Renal cortex interstitium (tissue), 15 donors: ENCODE data around the gene TTN. TPM values are rescaled to one million over a fixed set of nuclear protein-coding genes. Genes with fewer than 3 reads are reported as not detected.

Experiments
- DNase-seq, 11 donors: peaks; one replicate each; pipeline ENCODE4 v3.0.0-alpha.2; 2013; ENCODE audit warnings: low read depth in 9 of 11, low spot score in 4 of 11; ENCODE audit errors: extremely low read depth in 1 of 11
- long read RNA-seq, 16 experiments: transcript quantifications; one replicate each; lab custom pipeline, GENCODE V29; 2026
- polyA plus RNA-seq, 3 donors: library from polyadenylated mRNA; unstranded; fragments of 120-200 nt; gene quantifications; one replicate each; pipeline ENCODE4 v1.2.1, GENCODE V29; 2013; ENCODE audit not compliant: insufficient read length in 3 of 3

TTN gene
- 1 to 10 TPM in 2 of 3 donors, under 1 TPM in 1; 0.93 to 1.2 (median 1.2) TPM for polyA plus RNA-seq
- long read RNA-seq, donor 1: 0 reads
- long read RNA-seq, donor 2, partial matches to known transcripts: 8 of 8 reads
- long read RNA-seq, donor 2, other reads (novel, unspliced or antisense): 0 of 8 reads
- long read RNA-seq, donor 3: 0 reads
- long read RNA-seq, donor 4: 0 reads
- long read RNA-seq, donor 5: 0 reads
- long read RNA-seq, donor 6: 0 reads
- long read RNA-seq, donor 7: 0 reads
- long read RNA-seq, donor 8, partial matches to known transcripts: 12 of 12 reads
- long read RNA-seq, donor 8, other reads (novel, unspliced or antisense): 0 of 12 reads
- long read RNA-seq, donor 9: 0 reads
- long read RNA-seq, donor 10: 0 reads
- long read RNA-seq, donor 11: 0 reads
- long read RNA-seq, donor 12: 0 reads
- long read RNA-seq, donor 13: 0 reads
- long read RNA-seq, donor 14: 0 reads
- long read RNA-seq, donor 15: 0 reads
- long read RNA-seq, donor 16: 0 reads

DNA sequence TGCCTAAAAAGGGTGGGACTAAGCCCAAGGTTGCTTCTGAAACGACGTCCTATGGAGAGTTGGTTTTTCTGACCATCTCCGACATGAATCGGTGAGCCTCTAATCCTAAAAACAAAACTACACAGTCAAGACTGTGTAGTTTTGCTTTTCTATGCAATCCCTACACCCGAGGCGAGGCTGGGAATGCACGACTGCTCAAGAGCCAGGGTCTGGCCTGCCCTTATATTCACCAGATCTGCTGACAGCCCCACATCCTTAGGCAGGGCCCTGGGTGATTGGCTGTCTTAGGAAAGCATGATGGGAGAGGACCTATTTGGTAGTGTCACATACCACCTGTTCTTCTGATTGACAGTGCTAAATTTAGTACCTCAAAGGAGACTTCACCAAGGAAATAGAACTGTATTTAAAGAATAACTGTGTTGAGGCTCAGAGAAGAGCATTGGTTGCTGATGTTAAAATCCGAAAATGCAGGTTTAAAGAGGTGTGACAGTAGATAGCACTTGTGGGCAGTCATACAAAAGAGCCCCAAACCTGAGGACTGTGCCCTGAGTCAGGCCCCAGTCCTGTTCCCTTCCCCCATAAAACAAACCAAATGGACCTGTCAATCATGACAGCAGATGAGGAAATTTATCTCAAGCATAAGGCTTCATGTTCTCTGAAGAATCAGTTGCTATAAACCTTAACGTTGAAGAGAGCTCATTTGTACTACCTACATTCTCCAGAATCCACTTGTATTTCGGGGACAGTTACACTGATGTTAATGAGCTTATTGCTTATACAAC, at the start of gene TTN:
TSS of gene TTN (minus strand) at position 197 of the 782 bp plus-strand sequence. CDS start 2,781 bp downstream, outside the sequence.
- DNase-seq: no peak

DNA sequence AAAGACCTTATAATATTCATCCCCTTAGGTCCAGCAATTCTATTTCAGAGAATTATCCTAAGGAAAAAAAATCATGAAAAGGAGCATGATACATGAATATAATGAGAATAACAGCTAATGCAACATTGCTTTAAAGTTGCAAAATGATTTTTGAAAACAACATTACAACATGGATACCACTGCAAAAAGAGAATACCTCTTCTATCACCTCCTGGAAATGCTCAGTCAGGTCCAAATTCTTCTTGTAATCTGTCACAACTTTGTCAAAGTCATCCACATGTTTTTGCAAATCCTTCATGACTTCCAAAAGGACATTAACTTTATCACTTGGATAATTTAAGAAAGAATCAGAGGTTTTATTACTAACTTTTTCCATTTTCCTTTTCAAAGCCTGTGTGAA, 47.9 kb upstream of the TTN start:
- DNase-seq: no peak

GRCh38 chr2:178848335-178848734, 41.1 kb upstream of the TTN start:
- no peak for DNase-seq

- no peak for DNase-seq
These were observed 39.2 kb upstream of the TTN start for GRCh38 chr2:178846458-178846802.

DNA sequence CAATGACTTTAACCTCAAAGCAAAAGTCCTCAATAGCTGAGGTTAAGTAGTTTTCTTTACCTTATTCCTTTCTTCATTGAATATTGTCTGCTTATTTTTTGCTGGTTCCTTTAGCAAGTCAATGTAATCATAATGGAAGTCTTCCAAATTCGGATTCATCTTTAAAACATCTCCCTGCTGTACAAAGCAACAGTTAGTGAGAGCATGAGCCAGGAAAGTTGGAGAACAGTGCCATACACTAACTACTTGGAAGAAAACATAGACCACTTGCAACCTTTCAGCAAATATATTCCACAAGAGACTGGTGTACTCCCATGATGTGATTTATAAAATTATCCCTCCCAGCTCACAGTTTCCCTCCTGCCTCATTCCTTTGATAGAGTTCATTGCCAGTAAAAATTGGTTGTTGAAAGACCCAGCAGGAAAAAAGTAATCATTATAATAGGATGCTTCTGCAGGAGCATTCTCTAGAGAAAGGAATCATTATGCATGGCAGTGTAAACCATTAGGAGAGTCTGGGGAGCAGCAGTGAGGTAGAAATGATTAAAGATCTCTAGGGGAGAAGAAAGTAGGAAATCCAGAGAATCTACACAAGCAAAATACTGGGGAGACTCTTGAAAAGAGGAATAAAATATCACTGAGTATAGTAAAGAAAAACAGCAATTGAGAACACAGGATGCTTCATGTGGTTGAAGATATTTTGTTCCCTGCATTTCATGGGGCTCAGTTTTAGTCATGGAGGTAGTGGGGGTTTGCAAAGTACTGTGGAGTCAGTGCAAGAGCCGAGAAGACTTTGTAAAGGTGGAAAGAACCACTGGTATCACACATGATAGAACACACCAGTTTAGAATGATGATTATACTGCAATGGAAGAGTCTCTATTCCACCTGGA, 38.6 kb upstream of the TTN start:
- DNase-seq: no peak

DNA sequence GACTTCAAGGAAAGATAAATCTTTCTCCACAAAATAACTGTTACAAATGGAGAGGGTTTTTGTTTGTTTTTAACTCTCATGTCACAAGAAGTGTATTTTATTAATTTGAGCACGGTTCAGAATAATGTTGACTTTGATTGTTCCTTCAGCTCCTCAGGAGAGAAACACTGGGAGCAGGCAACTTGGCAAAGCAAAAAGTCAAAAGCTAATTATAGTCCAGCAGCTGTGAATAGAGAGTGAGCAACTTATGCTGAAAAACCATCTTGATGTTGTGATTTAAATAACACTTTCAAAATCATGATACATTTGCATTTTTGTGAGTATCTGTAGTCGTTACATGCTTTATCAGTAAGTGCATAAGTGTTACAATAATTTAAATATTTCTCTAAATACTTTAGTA, 37.5 kb upstream of the TTN start:
- no peak for DNase-seq

GRCh38 chr2:178844269-178844668, 37.0 kb upstream of the TTN start:
- no peak for DNase-seq

DNA sequence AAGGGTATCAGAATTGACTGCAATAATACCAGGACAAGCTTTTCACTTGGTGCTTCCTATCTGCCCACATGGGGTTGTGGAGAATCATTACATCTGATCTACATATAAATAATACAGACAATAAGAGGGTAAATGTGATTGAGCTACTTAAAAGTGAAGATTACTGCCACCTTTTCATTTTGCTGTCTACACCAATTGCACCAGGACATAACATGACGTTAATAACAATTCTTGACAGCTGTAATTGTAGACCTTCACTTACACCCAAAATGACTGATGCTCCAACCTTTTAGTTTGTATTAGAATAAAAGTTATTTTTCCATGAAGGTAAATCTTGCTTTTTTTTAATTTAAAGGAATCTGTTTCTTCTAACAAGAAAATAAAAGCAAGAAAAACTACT, 36.5 kb upstream of the TTN start:
- no peak for DNase-seq

DNA sequence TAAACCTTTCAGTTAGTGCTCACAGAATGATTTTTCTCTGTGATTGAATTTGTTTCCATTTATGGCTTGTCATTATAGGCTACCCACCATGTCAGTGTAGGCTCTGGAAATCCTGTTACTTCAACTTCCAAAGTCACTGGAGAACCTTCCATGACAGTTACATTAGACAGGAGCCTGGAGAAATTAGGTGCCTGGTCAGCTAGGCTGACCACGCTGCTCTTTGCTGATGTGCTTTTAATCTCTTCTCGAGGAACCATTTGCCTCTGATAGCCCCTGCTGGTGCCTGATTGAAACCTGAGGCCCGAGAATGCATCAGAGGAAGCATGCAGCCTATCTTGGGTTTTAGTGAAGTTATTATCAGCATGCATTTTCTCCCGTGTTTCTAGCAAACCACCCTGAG, 29.6 kb upstream of the TTN start:
- DNase-seq: no peak

DNA sequence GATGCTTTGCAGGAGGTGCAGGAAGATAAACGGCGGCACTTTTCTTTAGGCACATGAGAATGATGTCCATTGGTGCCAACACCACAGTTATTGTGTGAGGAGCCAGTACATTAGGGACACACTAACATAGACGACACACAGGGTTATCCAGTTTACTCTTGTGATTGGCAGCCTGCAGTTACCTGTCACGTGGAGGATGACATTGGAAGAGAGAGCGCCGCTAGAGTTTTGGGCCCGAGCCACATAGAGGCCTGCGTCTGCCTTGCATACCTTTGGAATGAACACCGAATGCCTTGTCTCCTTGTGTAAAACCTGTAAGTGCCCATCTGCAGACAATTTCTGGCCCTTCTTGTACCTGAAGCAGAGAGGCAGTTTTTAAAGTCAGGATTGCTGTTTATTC, 26.9 kb upstream of the TTN start:
- DNase-seq: no peak

DNA sequence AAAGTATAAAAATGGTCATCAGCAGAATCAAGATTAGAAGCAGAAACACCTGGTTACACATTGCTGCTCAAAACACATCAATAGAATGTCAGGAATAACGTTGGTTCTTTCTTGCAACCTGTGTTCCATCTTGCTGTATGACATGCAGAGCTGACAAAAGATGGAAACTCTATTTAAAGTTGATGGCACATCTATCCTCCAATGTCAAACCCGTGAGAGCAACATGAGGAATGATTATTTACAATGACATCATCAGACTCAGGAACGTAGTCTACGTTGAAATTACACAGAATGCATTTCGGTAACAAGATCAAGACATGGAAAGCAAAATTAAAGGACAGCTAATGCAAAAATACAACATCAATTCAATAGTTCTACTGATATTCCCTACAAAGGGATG, 26.2 kb upstream of the TTN start:
- DNase-seq: no peak

GRCh38 chr2:178830451-178830850, 23.2 kb upstream of the TTN start:
- DNase-seq: no peak

- no peak for DNase-seq
These were observed 22.8 kb upstream of the TTN start for GRCh38 chr2:178829981-178830380.

GRCh38 chr2:178829299-178829960, 22.2 kb upstream of the TTN start:
- DNase-seq: peak in 2 of 11 donors; percentile 6 to 12

- no peak for DNase-seq
These were observed 21.3 kb upstream of the TTN start for GRCh38 chr2:178828486-178828881.

- no peak for DNase-seq
These were observed 20.7 kb upstream of the TTN start for GRCh38 chr2:178827739-178828485.

DNA sequence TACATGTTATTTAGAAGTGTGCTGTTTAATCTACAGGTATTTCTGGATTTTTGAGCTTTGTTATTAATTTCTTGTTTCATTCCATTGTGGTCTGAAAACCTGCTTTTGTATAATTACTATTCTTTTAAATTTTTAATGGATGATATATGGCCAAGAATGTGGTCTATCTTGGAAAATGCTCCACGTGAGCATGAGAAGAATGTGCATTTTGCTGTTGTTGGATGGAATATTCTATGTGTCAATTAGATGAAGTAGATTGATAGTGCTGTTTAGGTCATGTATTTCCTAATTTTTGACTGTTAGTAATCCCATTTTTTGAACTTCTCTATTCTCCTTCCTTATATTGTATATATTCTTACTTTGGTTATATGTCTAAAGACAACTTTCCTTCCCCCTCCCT, 19.9 kb upstream of the TTN start:
- no peak for DNase-seq

DNA sequence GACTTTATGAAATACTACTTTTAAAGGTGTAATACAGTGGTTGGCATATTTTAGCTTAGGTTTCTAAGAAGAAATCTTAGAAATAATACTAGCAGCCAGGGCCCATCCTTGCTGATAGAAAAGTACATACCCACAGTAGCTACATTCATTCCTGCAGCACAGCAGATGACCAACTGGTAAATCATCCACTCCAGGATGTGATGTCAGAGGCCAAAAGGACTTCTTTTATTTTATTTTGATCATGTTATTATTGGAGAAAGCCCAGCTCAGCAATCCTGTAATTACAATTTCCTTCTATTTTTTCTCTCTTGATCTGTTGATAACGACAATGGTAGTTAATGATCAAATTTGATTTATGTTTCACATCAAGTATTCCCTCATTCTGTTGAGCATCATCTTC, 18.0 kb upstream of the TTN start:
- DNase-seq: no peak
